T47D (cell line): ENCODE data around the gene FLII.

Experiments
- DNase-seq, 2 experiments: peaks; one replicate each; pipeline versions ENCODE4 v3.0.0 to v3.0.0-alpha.2; 2011 to 2012; ENCODE audit warnings: low read depth in 1 of 2, low spot score in 1 of 2
- JUND ChIP-seq: IDR thresholded peaks from 2 replicates; pipeline ENCODE4 v1.6.1; 2012; ENCODE audit warnings: low read depth
- in situ Hi-C: cut with HindIII; loops from 2 replicates; pipeline ENCODE4 v1.10.0; 2016; ENCODE audit warnings: low sequenced_read_pairs, low pct_unique_long_range_greater_than_20kb

Gene FLII

GRCh38 chr17:18247613-18248001 lies 10.9 kb downstream of the FLII start:
- in situ Hi-C loops: no loop called here
- TF ChIP-seq JUND: no peak
- DNase-seq: no peak

- in situ Hi-C loops: no loop called here
- TF ChIP-seq JUND: no peak
Observed at GRCh38 chr17:18246880-18247612, 11.5 kb downstream of the FLII start.

GRCh38 chr17:18246109-18246725 lies 12.3 kb downstream of the FLII start:
- no peak for DNase-seq
- TF ChIP-seq JUND: no peak
- in situ Hi-C loops: no loop called here

More at GRCh38 chr17:18246880-18247612, 11.5 kb downstream of the FLII start:
- peak; percentile 61 to 70 for DNase-seq

DNA sequence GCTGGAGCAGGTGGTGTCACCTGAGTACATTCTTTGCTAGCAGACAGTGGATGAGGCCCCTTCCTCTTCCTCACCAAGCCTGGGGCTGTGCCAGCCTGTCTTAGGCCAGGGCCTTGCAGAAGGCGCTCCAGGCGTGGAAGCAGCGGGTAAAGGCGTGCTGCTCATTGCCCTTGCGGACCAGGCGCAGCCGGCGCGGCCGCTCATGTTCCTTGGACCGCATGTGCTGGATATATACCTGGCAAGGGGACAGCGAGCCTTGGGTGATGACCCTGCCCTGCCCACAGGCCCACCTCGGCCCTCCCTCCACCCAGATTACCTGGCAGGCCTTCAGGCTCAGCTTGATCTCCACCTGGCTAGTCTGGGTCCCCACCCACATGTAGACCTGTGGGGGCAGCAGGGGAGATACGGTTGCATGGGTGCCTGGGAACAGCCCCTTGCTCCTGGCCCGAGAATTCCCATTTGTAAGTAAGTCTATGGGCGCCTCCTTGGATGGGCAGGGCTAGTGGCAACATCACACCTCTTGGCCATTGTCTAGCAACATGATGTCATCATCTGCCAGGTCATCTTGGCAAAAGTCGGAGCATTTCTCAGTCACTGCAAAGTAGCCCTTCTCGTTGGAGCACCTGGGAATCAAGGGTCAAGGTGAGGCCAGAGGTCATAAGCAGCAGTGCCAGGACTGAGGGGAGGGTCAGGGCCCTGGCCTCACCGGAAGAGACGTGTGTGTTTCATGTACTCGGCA lies 13.3 kb downstream of the FLII start:
- peak in 1 of 2 experiments; percentile 39 for DNase-seq
- in situ Hi-C loops: no loop called here
- no peak for TF ChIP-seq JUND

- in situ Hi-C loops: no loop called here
- no peak for TF ChIP-seq JUND
Observed at GRCh38 chr17:18241229-18241871, 17.2 kb downstream of the FLII start.

DNA sequence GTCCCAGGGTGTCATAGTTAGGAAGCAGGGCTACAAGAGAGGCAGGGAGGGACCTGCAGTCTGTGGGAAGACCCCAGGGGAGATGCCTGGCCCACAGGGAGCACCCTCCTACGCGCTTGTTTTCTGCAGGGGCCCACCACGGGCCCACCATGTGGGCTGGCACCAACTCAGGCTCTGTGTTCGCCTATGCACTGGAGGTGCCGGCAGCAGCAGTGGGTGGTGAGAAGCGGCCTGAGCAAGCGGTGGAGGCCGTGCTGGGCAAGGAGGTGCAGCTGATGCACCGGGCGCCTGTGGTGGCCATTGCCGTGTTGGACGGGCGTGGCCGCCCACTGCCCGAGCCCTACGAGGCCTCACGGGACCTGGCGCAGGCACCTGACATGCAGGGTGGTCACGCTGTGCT lies 18.1 kb downstream of the FLII start:
- no peak for DNase-seq

More at GRCh38 chr17:18241229-18241871, 17.2 kb downstream of the FLII start:
- DNase-seq: no peak

DNA sequence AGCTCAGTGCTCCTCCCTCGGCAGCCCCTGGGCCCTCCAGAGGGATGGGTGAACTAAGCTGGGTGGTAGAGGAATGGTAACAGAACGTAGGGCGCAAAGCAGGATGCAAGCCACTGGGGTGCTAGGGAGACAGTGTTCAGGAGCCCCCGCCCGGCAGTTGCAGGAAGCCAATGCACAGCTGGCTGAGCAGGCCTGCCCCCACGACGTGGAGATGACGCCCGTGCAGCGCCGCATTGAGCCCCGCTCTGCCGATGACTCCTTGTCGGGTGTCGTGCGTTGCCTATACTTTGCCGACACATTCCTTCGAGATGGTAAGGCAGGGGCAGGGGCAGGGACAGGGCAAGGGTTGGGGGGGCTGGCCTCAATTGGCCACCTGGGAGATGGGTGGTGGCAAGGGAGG lies 20.2 kb downstream of the FLII start:
- no peak for DNase-seq
- no peak for TF ChIP-seq JUND
- in situ Hi-C loops: no loop called here

More for the DNA sequence above, 18.1 kb downstream of the FLII start:
- TF ChIP-seq JUND: no peak
- in situ Hi-C loops: no loop called here

DNA sequence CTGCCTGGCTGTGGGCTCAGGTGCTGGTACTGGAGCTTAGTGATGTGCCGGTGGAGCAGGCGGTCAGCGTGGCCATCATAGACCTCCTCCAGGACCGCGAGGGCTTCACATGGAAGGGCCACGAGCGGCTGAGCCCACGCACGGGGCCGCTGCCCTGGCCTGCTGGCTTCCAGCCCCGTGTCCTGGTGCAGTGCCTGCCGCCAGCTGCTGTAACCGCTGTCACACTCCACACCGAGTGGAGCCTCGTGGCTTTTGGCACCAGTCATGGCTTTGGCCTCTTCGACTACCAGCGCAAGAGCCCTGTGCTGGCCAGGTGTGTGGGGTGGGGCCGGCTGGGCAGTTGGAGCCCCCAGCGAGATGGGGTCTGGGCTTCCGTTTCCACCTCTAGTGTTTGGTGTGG lies 21.1 kb downstream of the FLII start:
- no peak for DNase-seq
- in situ Hi-C loops: no loop called here
- TF ChIP-seq JUND: no peak

GRCh38 chr17:18236494-18236893 lies 22.0 kb downstream of the FLII start:
- DNase-seq: no peak
- no peak for TF ChIP-seq JUND
- in situ Hi-C loops: no loop called here

DNA sequence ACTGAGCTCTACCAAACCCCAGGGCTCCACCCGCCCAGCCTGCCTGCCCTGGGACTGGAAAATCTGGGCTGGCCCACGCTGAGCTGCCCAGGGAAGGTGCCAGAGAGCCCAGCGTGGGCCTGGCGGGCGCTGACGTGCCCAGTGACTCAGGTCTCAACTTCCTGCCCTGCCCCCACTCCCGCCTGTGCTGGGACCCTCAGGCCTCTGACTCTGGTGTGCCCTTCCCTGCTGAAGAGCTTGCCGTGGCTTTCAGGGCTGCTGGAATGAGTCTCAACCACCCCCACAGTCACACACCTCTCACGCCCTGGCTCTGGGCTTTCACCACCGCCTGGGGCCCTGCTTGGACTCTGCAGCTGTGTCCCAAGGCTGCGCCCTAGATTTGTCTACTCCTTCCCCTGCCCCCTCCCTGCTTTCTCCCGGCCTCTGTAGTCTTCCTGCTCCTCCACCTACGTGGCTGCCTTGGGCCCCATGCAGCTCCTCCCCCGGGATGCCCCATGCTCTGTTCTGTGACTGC lies 22.7 kb downstream of the FLII start:
- DNase-seq: no peak
- in situ Hi-C loops: no loop called here
- TF ChIP-seq JUND: no peak

- in situ Hi-C loops: no loop called here
- no peak for DNase-seq
- TF ChIP-seq JUND: no peak
Observed at GRCh38 chr17:18234853-18235380, 23.6 kb downstream of the FLII start.

DNA sequence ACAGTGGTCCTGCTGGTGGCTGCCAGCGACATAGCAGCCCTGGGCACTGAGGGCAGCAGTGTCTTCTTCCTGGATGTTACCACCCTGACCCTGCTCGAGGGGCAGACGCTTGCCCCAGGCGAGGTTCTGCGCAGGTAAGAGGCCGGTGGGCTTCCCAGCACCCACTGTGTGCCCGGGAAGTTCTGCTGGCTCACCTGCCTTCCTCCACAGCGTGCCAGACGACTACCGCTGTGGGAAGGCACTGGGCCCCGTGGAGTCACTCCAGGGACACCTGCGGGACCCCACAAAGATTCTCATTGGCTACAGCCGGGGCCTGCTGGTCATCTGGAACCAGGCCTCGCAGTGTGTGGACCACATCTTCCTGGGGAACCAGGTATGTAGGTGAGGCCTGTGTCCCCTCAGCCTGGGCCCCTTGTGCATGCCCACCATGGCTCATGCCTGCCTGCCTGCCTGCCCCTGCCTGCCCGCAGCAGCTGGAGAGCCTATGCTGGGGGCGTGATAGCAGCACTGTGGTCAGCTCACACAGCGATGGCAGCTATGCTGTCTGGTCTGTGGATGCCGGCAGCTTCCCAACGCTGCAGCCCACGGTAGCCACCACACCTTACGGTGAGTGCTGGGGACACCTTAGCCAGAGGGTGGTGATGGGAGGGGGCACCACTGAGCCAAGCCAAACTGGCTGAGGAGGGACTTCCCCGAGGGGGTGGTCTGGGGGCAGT lies 24.6 kb downstream of the FLII start:
- no peak for DNase-seq
- TF ChIP-seq JUND: no peak
- in situ Hi-C loops: no loop called here
